ENCODE measurements around the gene AUNIP.

AUNIP gene

DNA sequence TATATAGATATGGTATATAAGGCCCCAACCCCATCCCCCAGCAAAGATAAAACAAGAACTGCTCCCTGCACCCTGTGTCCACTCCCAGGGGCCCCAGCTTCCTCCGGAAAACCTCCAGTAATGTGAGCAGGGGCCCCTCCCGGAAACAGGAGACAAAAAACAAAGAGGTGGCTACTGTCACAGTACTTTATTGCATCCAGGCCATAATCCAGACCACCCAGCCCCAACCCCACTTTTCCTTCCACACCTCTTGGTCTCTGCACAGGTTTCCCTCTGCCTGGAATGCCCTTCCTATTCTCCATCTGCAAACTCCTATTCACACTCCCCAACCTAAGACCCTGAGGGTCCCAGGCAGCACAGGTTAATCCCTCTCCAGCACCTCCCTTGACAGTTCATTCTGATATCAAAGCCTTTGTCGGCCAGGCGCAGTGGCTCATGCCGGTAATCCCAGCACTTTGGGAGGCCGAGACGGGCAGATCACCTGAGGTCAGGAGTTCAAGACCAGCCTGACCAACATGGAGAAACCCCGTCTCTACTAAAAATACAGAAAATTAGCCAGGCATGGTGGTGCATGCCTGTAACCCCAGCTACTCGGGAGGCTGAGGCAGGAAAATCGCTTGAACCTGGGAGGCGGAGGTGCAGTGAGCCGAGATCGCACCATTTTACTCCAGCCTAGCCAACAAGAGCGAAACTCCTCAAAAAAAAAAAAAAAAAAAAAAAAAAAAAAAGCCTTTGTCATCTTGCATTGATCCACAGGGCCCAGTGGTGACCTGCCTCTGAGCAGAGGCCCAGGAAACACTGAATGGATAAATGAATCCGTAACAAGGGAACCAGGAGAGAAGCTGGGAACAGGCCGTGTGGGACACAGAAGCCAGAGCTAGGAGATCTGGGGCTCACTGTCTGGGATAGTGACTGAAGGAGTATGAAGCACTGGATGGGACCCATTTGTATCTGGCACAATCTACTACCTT lies 2.3 kb upstream of the AUNIP start:
- Histone ChIP-seq H3K36me3 (ENCODE audit: insufficient read depth, low read length) (no peaks in the 10 kb centered on the region; the same call in 1 of the 2 replicates), H3K4me2 (ENCODE audit: low read length) (no peak overlapping the region), H3K9ac (ENCODE audit: low read length) (no peak overlapping the region), H3K9me3 (ENCODE audit: low read length) (no peaks in the 10 kb centered on the region), H3K79me2 (ENCODE audit: insufficient read depth, low read length) (peaks cover 10% of the 10 kb centered on the region), H4K20me1 (ENCODE audit: insufficient read depth, low read length) (no peaks in the 10 kb centered on the region), H3K4me3 (ENCODE audit: low read depth, low read length, poor library complexity, severe bottlenecking) (no peak overlapping the region), H3K9me2 (ENCODE audit: low read depth, low read length) (no peaks in the 10 kb centered on the region), H3K4me1 (ENCODE audit: insufficient read depth, low read length, severe bottlenecking) (peaks cover 13% of the 10 kb centered on the region), H2AFZ (ENCODE audit: low read length) (no peak overlapping the region), H3K27me3 (ENCODE audit: insufficient read depth, low read length) (no peaks in the 10 kb centered on the region), H3K27ac (ENCODE audit: low read depth, low read length, poor library complexity, severe bottlenecking) (no peak overlapping the region), H3F3A (ENCODE audit: insufficient read depth, low read length) (no peaks in the 10 kb centered on the region)
- TF ChIP-seq, protein P1, sequence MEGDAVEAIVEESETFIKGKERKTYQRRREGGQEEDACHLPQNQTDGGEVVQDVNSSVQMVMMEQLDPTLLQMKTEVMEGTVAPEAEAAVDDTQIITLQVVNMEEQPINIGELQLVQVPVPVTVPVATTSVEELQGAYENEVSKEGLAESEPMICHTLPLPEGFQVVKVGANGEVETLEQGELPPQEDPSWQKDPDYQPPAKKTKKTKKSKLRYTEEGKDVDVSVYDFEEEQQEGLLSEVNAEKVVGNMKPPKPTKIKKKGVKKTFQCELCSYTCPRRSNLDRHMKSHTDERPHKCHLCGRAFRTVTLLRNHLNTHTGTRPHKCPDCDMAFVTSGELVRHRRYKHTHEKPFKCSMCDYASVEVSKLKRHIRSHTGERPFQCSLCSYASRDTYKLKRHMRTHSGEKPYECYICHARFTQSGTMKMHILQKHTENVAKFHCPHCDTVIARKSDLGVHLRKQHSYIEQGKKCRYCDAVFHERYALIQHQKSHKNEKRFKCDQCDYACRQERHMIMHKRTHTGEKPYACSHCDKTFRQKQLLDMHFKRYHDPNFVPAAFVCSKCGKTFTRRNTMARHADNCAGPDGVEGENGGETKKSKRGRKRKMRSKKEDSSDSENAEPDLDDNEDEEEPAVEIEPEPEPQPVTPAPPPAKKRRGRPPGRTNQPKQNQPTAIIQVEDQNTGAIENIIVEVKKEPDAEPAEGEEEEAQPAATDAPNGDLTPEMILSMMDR (IDR thresholded peaks at IDR 0.05; ENCODE audit: low read length): no peak

DNA sequence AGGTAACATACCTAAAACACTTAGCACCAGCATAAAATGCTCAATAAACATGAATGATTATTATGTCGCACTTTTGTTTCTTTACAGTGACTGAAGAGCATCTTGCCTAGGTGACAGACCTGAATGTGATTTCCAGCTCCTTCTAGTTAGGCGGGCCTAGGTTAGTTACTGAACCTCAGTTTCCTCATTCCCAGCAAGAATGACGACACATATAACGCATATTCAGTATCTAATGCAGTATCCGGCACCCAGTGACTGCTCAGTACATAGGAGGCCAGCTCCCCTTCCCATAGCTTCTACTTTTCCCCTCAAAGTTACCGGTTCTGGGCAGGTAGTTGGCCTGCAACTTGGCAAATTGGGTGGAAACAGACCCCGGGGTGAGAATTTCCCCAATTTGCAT lies 763 bp downstream of the AUNIP start:
- Histone ChIP-seq H3K4me3 (ENCODE audit: low read depth, low read length, poor library complexity, severe bottlenecking) (peak overlapping the region; percentile 97), H3K4me2 (ENCODE audit: low read length) (peak overlapping the region; percentile 100), H3K9ac (ENCODE audit: low read length) (peak overlapping the region; percentile 93), H3K36me3 (ENCODE audit: insufficient read depth, low read length) (no peaks in the 10 kb centered on the region; the same call in 1 of the 2 replicates), H2AFZ (ENCODE audit: low read length) (no peak overlapping the region), H3K27ac (ENCODE audit: low read depth, low read length, poor library complexity, severe bottlenecking) (peak overlapping the region; percentile 20), H3K27me3 (ENCODE audit: insufficient read depth, low read length) (no peaks in the 10 kb centered on the region), H3F3A (ENCODE audit: insufficient read depth, low read length) (no peaks in the 10 kb centered on the region), H3K79me2 (ENCODE audit: insufficient read depth, low read length) (peaks cover 16% of the 10 kb centered on the region), H3K9me3 (ENCODE audit: low read length) (no peaks in the 10 kb centered on the region), H4K20me1 (ENCODE audit: insufficient read depth, low read length) (no peaks in the 10 kb centered on the region), H3K4me1 (ENCODE audit: insufficient read depth, low read length, severe bottlenecking) (peaks cover 13% of the 10 kb centered on the region), H3K9me2 (ENCODE audit: low read depth, low read length) (no peaks in the 10 kb centered on the region)
- no peak for TF ChIP-seq EZH2 (IDR thresholded peaks at IDR 0.05; ENCODE audit: borderline replicate concordance, low read length)
- TF ChIP-seq, protein P1 (IDR thresholded peaks at IDR 0.05; ENCODE audit: low read length): no peak

DNA sequence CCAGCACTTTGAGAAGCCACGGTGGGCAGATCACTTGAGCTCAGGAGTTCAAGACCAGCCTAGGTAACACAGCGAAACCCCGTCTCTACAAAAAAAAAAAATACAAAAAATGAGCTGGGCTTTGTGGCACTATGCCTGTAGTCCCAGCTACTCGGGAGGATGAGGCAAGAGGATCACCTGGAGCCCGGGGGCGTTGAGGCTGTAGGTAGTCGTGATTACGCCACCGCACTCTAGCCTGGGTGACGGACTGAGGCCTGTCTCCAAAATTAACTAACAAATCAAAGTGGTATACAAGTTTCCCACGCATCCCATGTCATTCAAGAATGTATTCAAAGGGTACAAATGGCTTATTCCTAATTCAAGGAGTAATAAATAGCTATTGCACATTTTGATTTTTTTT lies 2.4 kb downstream of the AUNIP start:
- H3K79me2 ChIP-seq (ENCODE audit: insufficient read depth, low read length): peaks cover 16% of the 10 kb centered on the region
- no peak overlapping the region for H3K9ac ChIP-seq (ENCODE audit: low read length)
- H3K4me3 ChIP-seq (ENCODE audit: low read depth, low read length, poor library complexity, severe bottlenecking): no peak overlapping the region
- no peaks in the 10 kb centered on the region for H3F3A ChIP-seq (ENCODE audit: insufficient read depth, low read length)
- no peak overlapping the region for H2AFZ ChIP-seq (ENCODE audit: low read length)
- no peak overlapping the region for H3K4me2 ChIP-seq (ENCODE audit: low read length)
- no peak overlapping the region for H3K27ac ChIP-seq (ENCODE audit: low read depth, low read length, poor library complexity, severe bottlenecking)
- no peaks in the 10 kb centered on the region; the same call in 1 of the 2 replicates for H3K36me3 ChIP-seq (ENCODE audit: insufficient read depth, low read length)
- no peaks in the 10 kb centered on the region for H3K9me3 ChIP-seq (ENCODE audit: low read length)
- no peaks in the 10 kb centered on the region for H3K27me3 ChIP-seq (ENCODE audit: insufficient read depth, low read length)
- H4K20me1 ChIP-seq (ENCODE audit: insufficient read depth, low read length): no peaks in the 10 kb centered on the region
- H3K9me2 ChIP-seq (ENCODE audit: low read depth, low read length): no peaks in the 10 kb centered on the region
- TF ChIP-seq EZH2 (IDR thresholded peaks at IDR 0.05; ENCODE audit: borderline replicate concordance, low read length): no peak
- TF ChIP-seq, protein P1 (IDR thresholded peaks at IDR 0.05; ENCODE audit: low read length): no peak
- peaks cover 13% of the 10 kb centered on the region for H3K4me1 ChIP-seq (ENCODE audit: insufficient read depth, low read length, severe bottlenecking)
